IMR-90 (cell line): Measurements from ENCODE around the gene ZSCAN9.

Experiments
- CEBPB ChIP-seq: IDR thresholded peaks from 2 replicates; pipeline ENCODE4 v1.6.1; 2012; ENCODE audit warnings: low read depth, low read length, improper control_type of control experiment
- USF2 ChIP-seq: fragments of 150-350 bp; IDR thresholded peaks from 2 replicates; pipeline ENCODE4 v1.6.1; 2017; ENCODE audit warnings: mild to moderate bottlenecking, antibody characterized with exemption, low read length, low read depth

- TF ChIP-seq CEBPB (no peak), USF2 (no peak)
These were observed 7.2 kb upstream of the ZSCAN9 start for GRCh38 chr6:28217890-28218289.
